ENCODE measurements around the gene PTPRG.

GRCh38 chr3:61530355-61530754 lies 31.0 kb upstream of the PTPRG start:
- no peak for TF ChIP-seq EZH2 (IDR thresholded peaks at IDR 0.05; ENCODE audit: insufficient read depth, poor library complexity, severe bottlenecking)
- no peak for TF ChIP-seq EZH2phosphoT487 (IDR thresholded peaks at IDR 0.05; ENCODE audit: insufficient read depth, low read depth)

Measured in GM23248 (cell line).